ENCODE results near the gene RAVER2. TPM values are rescaled to one million over a fixed set of nuclear protein-coding genes. Genes with fewer than 3 reads are reported as not detected.

RAVER2 gene
- total and polyA plus RNA-seq, 2 of the 13 experiments (the other 11 are each of a cell fraction or from before 2014, with no cell fraction given) = 11.4 to 15.4 TPM

GRCh38 chr1:64850846-64851245 lies 106.0 kb downstream of the RAVER2 start:
- CTCF ChIA-PET (ENCODE audit: low intra/inter-chr PET ratio, low total read pairs) = no interaction called here
- TF ChIP-seq USF2 (IDR thresholded peaks at IDR 0.05; ENCODE audit: low read depth, low read length) = no peak
- TF ChIP-seq USF2 (CRISPR knock-in tag; IDR thresholded peaks at IDR 0.05; ENCODE audit: borderline replicate concordance) = no peak
- no peak for TF ChIP-seq ZNF10 (CRISPR knock-in tag; IDR thresholded peaks at IDR 0.05; ENCODE audit: borderline replicate concordance, low read depth)
- TF ChIP-seq ZNF501 (CRISPR knock-in tag; IDR thresholded peaks at IDR 0.05) = no peak
- TF ChIP-seq, protein P1, sequence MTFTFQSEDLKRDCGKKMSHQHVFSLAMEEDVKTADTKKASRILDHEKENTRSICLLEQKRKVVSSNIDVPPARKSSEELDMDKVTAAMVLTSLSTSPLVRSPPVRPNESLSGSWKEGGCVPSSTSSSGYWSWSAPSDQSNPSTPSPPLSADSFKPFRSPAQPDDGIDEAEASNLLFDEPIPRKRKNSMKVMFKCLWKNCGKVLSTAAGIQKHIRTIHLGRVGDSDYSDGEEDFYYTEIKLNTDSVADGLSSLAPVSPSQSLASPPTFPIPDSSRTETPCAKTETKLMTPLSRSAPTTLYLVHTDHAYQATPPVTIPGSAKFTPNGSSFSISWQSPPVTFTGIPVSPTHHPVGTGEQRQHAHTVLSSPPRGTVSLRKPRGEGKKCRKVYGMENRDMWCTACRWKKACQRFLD (CRISPR knock-in tag; IDR thresholded peaks at IDR 0.05; ENCODE audit: borderline replicate concordance) = no peak
- no peak for TF ChIP-seq RARA (CRISPR knock-in tag; IDR thresholded peaks at IDR 0.05)
- TF ChIP-seq ZNF691 (CRISPR knock-in tag; IDR thresholded peaks at IDR 0.05; ENCODE audit: borderline replicate concordance, low read depth) = no peak
- no peak for TF ChIP-seq PHF8 (CRISPR knock-in tag; IDR thresholded peaks at IDR 0.05)
- no peak for TF ChIP-seq ZNF567 (CRISPR knock-in tag; IDR thresholded peaks at IDR 0.05; ENCODE audit: borderline replicate concordance)
- TF ChIP-seq, protein P2, sequence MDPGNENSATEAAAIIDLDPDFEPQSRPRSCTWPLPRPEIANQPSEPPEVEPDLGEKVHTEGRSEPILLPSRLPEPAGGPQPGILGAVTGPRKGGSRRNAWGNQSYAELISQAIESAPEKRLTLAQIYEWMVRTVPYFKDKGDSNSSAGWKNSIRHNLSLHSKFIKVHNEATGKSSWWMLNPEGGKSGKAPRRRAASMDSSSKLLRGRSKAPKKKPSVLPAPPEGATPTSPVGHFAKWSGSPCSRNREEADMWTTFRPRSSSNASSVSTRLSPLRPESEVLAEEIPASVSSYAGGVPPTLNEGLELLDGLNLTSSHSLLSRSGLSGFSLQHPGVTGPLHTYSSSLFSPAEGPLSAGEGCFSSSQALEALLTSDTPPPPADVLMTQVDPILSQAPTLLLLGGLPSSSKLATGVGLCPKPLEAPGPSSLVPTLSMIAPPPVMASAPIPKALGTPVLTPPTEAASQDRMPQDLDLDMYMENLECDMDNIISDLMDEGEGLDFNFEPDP (CRISPR knock-in tag; conservative IDR thresholded peaks at IDR 0.05) = no peak
- TF ChIP-seq REXO4 (CRISPR knock-in tag; IDR thresholded peaks at IDR 0.05; ENCODE audit: borderline replicate concordance) = no peak
- TF ChIP-seq ZNF383 (CRISPR knock-in tag; IDR thresholded peaks at IDR 0.05; ENCODE audit: borderline replicate concordance) = no peak
- TF ChIP-seq CHCHD3 (CRISPR knock-in tag; IDR thresholded peaks at IDR 0.05) = no peak
- TF ChIP-seq KAT8 (CRISPR knock-in tag; IDR thresholded peaks at IDR 0.05) = no peak
- TF ChIP-seq, protein P3, sequence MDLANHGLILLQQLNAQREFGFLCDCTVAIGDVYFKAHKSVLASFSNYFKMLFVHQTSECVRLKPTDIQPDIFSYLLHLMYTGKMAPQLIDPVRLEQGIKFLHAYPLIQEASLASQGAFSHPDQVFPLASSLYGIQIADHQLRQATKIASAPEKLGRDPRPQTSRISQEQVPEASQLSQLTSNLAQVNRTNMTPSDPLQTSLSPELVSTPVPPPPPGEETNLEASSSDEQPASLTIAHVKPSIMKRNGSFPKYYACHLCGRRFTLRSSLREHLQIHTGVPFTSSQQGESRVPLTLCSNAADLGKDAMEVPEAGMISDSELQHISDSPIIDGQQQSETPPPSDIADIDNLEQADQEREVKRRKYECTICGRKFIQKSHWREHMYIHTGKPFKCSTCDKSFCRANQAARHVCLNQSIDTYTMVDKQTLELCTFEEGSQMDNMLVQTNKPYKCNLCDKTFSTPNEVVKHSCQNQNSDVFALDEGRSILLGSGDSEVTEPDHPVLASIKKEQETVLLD (CRISPR knock-in tag; IDR thresholded peaks at IDR 0.05; ENCODE audit: low read depth) = no peak
- TF ChIP-seq PPARG (CRISPR knock-in tag; conservative IDR thresholded peaks at IDR 0.05) = no peak
- no peak for TF ChIP-seq XBP1 (CRISPR knock-in tag; IDR thresholded peaks at IDR 0.05)
- no peak for TF ChIP-seq ZNF530 (CRISPR knock-in tag; IDR thresholded peaks at IDR 0.05; ENCODE audit: low read depth)

More at GRCh38 chr1:64850846-64851245, 106.0 kb downstream of the RAVER2 start:
- Histone ChIP-seq H3K9ac (ENCODE audit: insufficient read depth, low read depth, low read length) (no peak overlapping the region), H3K4me2 (ENCODE audit: low read depth, low read length) (no peak overlapping the region), H2AFZ (ENCODE audit: low read length) (no peak overlapping the region), H4K20me1 (ENCODE audit: insufficient read depth, low read length) (no peaks in the 10 kb centered on the region), H3K4me1 (ENCODE audit: insufficient read depth, low read length) (no peaks in the 10 kb centered on the region), H3K36me3 (replicated peaks in 1 of 2; ENCODE audit: control insufficient read depth in 1 of 2, insufficient read depth in 2 of 2, low read length in 2 of 2) (peaks cover 8 to 29% of the 10 kb centered on the region in 2 experiments; a peak in 4 of 5 replicates), H3K4me3 (replicated peaks in 1 of 3; ENCODE audit: insufficient read depth in 1 of 3, low read depth in 2 of 3, low read length in 3 of 3) (no peak overlapping the region), H3K27ac (ENCODE audit: extremely low read length, insufficient read depth, low read length) (no peak overlapping the region), H3K27me3 (ENCODE audit: control insufficient read depth in 1 of 2, insufficient read depth in 2 of 2, low read length in 2 of 2) (no peaks in the 10 kb centered on the region), H3K79me2 (ENCODE audit: insufficient read depth, low read length) (no peaks in the 10 kb centered on the region), H3K9me3 (ENCODE audit: low read length) (no peaks in the 10 kb centered on the region)
- BruUV-seq (replicated peaks) = no TSS peak
- intact Hi-C loops (cut with micrococcal nuclease; ENCODE audit: unreplicated experiment) = no loop called here
- ATAC-seq (no peak), FAIRE-seq (no peak), DNase-seq (ENCODE audit: low spot score) (no peak)
- WGBS (ENCODE audit: low lambda C conversion rate) = 96% methylated on average over 9 of the region's 10 CpGs
- in situ Hi-C loops (cut with HindIII; ENCODE audit: extremely low pct_ligation_motif_present, low pct_unique_long_range_greater_than_20kb) = no loop called here
- POLR2A ChIA-PET = no interaction called here
